CD4-positive, alpha-beta T cell treated with Interleukin-6 at 100 ng/mL for 8 hours (primary cell): ENCODE data around the gene PCGF5.
A peak's percentile ranks its signal among the peaks of the same experiment; 100 is the strongest.
"Not testable (repeated sequence)": the region's sequence is repeated elsewhere in the genome, so short reads cannot be mapped to it uniquely, and the experiment has no call there.

ENCODE experiments used
- DNase-seq: peaks from one replicate; pipeline ENCODE4 v3.0.0-alpha.2; 2020; ENCODE audit warnings: mixed read lengths, low spot score

The PCGF5 gene

GRCh38 chr10:91220194-91220953, at the start of gene PCGF5:
PCGF5 (plus strand) TSS chr10:91220663; CDS start chr10:91222872, 2,209 bp downstream.
- DNase-seq, result peak; percentile 91

GRCh38 chr10:91171485-91171884, 49.0 kb upstream of the PCGF5 start:
- no peak for DNase-seq

- no peak for DNase-seq
Observed at GRCh38 chr10:91172348-91172747, 48.1 kb upstream of the PCGF5 start.

- no peak for DNase-seq
Observed at GRCh38 chr10:91185239-91185875, 35.1 kb upstream of the PCGF5 start.

GRCh38 chr10:91187156-91187555, 33.3 kb upstream of the PCGF5 start:
- no peak for DNase-seq

GRCh38 chr10:91188010-91188409, 32.5 kb upstream of the PCGF5 start:
- not testable (repeated sequence) for DNase-seq

- no peak for DNase-seq
Observed at GRCh38 chr10:91188889-91189288, 31.6 kb upstream of the PCGF5 start.

- no peak for DNase-seq
Observed at GRCh38 chr10:91190388-91190870, 30.0 kb upstream of the PCGF5 start.

GRCh38 chr10:91190876-91191583, 29.4 kb upstream of the PCGF5 start:
- DNase-seq, result no peak

GRCh38 chr10:91191584-91191919, 28.9 kb upstream of the PCGF5 start:
- DNase-seq, result no peak

- DNase-seq, result no peak
Observed at GRCh38 chr10:91194497-91195179, 25.8 kb upstream of the PCGF5 start.

GRCh38 chr10:91196268-91197048, 24.0 kb upstream of the PCGF5 start:
- no peak for DNase-seq

GRCh38 chr10:91197127-91197526, 23.3 kb upstream of the PCGF5 start:
- DNase-seq, result no peak

- peak; percentile 20 for DNase-seq
Observed at GRCh38 chr10:91198781-91199180, 21.7 kb upstream of the PCGF5 start.

- no peak for DNase-seq
Observed at GRCh38 chr10:91200314-91201212, 19.9 kb upstream of the PCGF5 start.

- DNase-seq, result peak; percentile 52
Observed at GRCh38 chr10:91201213-91201996, 19.1 kb upstream of the PCGF5 start.

- no peak for DNase-seq
Observed at GRCh38 chr10:91206427-91206826, 14.0 kb upstream of the PCGF5 start.

- DNase-seq, result no peak
Observed at GRCh38 chr10:91206837-91207474, 13.5 kb upstream of the PCGF5 start.

GRCh38 chr10:91208642-91209041, 11.8 kb upstream of the PCGF5 start:
- no peak for DNase-seq
